ENCODE data around the gene CANX.

Gene CANX

DNA sequence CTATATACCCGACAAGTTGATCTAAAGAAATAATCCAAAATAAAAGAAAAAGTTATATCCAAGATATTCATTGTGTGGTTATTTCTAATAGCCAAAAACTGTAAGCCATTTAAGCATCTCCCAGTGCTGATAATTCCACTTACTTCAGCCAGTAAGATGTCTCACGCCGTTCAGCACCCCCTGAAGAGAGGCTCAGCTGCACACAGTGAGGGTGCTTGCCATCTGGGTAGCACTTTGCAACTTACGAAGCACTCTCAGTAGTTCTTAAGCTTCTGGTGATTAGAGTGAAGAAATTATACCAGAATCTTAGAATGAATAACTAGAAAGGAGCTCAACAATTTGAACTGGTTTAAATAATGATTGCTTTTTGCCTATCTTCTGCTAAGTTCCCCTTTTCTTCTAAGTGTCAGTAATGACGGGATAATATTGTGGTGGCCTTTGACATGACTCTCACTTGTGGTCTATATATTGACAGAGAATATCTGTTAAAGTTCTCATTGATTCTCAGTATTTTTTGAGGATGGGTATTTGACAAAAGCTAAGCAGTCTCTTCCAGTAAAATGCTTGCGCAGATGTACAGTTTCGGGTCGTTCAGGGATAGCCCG, 68.8 kb downstream of the CANX start:
- no peak overlapping the region for H3K4me3 ChIP-seq (ENCODE audit: low read length)
- TF ChIP-seq, protein P1, sequence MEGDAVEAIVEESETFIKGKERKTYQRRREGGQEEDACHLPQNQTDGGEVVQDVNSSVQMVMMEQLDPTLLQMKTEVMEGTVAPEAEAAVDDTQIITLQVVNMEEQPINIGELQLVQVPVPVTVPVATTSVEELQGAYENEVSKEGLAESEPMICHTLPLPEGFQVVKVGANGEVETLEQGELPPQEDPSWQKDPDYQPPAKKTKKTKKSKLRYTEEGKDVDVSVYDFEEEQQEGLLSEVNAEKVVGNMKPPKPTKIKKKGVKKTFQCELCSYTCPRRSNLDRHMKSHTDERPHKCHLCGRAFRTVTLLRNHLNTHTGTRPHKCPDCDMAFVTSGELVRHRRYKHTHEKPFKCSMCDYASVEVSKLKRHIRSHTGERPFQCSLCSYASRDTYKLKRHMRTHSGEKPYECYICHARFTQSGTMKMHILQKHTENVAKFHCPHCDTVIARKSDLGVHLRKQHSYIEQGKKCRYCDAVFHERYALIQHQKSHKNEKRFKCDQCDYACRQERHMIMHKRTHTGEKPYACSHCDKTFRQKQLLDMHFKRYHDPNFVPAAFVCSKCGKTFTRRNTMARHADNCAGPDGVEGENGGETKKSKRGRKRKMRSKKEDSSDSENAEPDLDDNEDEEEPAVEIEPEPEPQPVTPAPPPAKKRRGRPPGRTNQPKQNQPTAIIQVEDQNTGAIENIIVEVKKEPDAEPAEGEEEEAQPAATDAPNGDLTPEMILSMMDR (conservative IDR thresholded peaks at IDR 0.05; ENCODE audit: low read length), result no peak
- DNase-seq (ENCODE audit: low read depth), result no peak

DNA sequence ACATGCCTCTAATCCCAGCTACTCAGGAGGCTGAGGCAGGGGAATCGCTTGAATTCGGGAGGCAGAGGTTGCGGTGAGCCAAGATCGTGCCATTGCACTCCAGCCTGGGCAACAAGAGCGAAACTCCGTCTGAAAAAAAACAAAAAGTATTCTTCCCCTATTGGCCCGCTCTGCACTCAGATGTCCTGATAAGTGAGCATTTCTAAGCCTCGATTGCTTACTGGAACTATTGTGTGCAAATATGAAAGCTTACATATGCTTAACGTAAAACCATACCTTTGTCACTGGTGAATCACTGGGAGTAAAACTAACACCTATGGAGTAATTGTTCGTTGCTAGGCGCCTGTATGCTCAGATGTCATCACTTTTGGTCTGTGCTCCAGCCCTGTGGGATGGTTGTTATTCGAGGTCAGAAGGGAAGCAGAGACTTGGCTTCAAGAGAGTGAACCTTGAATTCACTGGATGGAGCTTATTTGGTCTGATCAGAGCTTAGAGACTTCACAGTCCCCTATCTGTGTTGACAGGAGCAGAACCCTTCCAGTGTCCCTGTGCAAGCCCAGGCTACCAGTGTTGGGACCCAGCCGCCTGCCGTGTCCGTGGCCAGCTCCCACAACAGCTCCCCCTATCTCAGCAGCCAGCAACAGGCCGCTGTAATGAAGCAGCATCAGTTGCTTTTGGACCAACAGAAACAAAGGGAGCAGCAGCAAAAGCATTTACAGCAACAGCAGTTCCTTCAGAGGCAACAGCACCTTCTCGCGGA, 69.7 kb downstream of the CANX start:
- DNase-seq (ENCODE audit: low read depth), result no peak
- TF ChIP-seq, protein P1 (conservative IDR thresholded peaks at IDR 0.05; ENCODE audit: low read length), result no peak
- no peak overlapping the region for H3K4me3 ChIP-seq (ENCODE audit: low read length)

DNA sequence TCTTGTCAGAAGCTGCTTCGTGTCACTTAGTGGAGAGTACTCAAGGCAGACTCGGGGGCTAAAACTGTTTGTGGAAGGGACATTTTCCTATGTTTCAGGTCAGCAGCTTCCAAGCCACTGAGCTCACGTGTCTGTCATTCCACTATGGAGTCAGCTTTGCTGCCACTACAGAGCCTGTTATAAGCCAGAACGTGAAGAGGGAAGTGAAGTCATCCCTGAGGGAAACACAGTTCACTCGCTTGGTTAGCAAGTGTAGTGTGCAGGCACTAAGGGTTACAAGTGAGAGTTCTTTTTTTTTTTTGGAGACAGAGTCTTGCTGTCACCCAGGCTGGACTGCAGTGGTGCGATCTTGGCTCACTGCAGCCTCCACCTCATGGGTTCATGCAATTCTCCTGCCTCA, 70.5 kb downstream of the CANX start:
- no peak overlapping the region for H3K4me3 ChIP-seq (ENCODE audit: low read length)
- TF ChIP-seq, protein P1 (conservative IDR thresholded peaks at IDR 0.05; ENCODE audit: low read length), result no peak
- DNase-seq (ENCODE audit: low read depth), result no peak

DNA sequence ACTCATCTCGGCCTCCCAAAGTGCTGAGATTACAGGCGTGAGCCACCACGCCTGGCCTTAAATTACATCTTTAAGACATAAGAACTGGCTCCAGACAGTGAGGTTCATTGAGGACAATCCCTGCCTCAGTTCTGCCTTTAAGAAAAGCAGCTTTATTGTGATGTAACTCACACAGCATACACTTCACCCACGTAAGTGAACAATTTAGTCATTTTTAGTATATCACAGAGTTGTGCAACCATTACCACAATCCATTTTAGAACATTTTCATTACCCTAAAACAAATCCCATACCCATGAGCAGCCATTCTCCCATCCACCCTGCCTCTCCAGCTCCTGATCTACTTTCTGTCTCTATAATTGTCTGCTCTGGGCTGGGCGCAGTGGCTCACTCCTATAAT, 71.0 kb downstream of the CANX start:
- no peak for DNase-seq (ENCODE audit: low read depth)
- TF ChIP-seq, protein P1 (conservative IDR thresholded peaks at IDR 0.05; ENCODE audit: low read length), result no peak
- no peak overlapping the region for H3K4me3 ChIP-seq (ENCODE audit: low read length)

DNA sequence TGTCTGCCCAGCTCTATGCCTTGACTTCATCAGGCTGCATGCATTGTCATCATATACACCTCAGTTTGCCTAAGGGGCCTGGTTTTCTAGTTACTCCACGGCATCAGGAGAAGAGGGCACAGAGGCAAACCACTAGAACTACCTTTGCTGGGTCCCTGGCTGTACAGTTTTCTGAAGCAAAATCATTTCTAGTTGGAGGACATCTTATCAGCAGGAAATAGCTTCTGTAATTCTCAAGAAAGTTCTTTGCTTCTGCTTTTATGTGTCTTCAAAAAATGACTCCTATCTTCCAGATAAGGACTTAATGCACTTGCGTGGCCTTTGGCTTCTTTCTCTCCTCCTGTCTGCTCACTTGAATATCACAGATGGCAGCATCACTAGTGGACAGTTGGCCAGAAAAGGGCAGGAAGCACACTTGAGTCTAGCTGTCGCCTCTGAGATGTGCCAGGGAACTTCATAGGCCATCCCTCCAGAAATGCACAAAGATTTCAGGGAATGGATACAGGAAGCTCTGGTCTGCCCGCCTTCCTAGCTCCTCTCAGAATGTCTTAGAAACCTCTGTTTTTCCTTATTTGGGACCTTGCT, 72.6 kb downstream of the CANX start:
- TF ChIP-seq, protein P1 (conservative IDR thresholded peaks at IDR 0.05; ENCODE audit: low read length), result no peak
- no peak overlapping the region for H3K4me3 ChIP-seq (ENCODE audit: low read length)
- DNase-seq (ENCODE audit: low read depth), result no peak

DNA sequence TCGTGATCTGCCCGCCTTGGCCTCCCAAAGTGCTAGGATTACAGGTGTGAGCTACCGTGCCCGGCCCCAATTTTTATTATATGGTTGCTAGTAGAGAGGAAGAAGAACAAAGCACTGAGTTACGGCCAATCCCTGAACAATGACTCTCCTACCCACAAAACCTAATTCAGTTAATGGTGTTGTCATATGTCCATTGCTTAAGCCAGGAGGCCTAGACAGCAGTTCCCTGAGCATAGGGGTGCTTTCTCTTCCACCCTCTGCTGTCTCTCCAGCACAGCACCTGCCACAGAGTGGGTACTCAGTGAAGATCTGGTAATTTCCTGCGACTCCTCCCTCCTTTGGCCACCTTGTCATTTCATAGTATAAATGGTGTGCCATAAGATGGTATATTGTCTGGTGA, 73.6 kb downstream of the CANX start:
- no peak for DNase-seq (ENCODE audit: low read depth)
- TF ChIP-seq, protein P1 (conservative IDR thresholded peaks at IDR 0.05; ENCODE audit: low read length), result no peak
- no peak overlapping the region for H3K4me3 ChIP-seq (ENCODE audit: low read length)

DNA sequence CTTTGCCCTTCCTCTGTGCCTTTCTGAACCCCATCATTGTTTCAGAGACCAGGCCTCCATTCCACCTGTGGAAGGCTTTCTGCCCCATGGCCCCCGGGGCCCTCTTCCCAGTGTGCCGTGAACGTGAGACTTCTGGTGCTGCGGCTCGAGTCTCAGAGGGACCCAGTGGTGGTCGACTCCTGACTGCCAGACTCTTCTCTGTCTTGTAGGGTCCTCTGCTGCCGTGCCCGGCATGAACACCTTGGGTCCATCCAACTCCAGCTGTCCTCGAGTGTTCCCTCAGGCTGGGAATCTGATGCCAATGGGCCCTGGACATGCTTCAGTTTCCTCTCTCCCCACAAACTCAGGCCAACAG, 74.9 kb downstream of the CANX start:
- no peak overlapping the region for H3K4me3 ChIP-seq (ENCODE audit: low read length)
- TF ChIP-seq, protein P1 (conservative IDR thresholded peaks at IDR 0.05; ENCODE audit: low read length), result no peak
- no peak for DNase-seq (ENCODE audit: low read depth)

Data from AG10803 (cell line).